Measurements from ENCODE around the gene CPED1.

DNA sequence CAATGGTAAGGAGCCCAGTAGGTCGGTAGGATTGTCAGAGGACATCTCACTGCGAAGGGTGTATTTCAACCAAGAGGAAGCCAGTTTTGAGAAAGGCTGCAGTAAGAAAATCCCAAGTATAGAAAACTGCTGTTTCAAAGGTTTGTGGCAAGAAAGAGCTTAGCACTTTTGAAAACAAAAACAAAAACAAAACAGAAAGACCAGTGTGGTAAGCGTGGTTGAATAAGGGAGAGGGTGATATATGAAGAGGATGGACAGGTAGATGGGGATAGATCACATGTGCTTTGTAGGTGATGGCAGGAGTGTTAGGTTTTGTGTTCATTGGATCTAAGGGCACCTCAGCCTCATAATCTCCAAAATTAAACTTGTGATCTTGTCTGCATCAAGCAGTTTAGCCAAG, 198.7 kb downstream of the CPED1 start:
- TF ChIP-seq, protein P1, sequence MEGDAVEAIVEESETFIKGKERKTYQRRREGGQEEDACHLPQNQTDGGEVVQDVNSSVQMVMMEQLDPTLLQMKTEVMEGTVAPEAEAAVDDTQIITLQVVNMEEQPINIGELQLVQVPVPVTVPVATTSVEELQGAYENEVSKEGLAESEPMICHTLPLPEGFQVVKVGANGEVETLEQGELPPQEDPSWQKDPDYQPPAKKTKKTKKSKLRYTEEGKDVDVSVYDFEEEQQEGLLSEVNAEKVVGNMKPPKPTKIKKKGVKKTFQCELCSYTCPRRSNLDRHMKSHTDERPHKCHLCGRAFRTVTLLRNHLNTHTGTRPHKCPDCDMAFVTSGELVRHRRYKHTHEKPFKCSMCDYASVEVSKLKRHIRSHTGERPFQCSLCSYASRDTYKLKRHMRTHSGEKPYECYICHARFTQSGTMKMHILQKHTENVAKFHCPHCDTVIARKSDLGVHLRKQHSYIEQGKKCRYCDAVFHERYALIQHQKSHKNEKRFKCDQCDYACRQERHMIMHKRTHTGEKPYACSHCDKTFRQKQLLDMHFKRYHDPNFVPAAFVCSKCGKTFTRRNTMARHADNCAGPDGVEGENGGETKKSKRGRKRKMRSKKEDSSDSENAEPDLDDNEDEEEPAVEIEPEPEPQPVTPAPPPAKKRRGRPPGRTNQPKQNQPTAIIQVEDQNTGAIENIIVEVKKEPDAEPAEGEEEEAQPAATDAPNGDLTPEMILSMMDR (IDR thresholded peaks at IDR 0.05) = no peak
- no peak for TF ChIP-seq EZH2 (IDR thresholded peaks at IDR 0.05)
